ENCODE results near the gene PUS1. TPM values are rescaled to one million over a fixed set of nuclear protein-coding genes. Genes with fewer than 3 reads are reported as not detected.
"Not testable (repeated sequence)": the region's sequence is repeated elsewhere in the genome, so short reads cannot be mapped to it uniquely, and the experiment has no call there.

The PUS1 gene
- total RNA-seq, 1 experiment from 2014 or later, result 44.6 TPM

DNA sequence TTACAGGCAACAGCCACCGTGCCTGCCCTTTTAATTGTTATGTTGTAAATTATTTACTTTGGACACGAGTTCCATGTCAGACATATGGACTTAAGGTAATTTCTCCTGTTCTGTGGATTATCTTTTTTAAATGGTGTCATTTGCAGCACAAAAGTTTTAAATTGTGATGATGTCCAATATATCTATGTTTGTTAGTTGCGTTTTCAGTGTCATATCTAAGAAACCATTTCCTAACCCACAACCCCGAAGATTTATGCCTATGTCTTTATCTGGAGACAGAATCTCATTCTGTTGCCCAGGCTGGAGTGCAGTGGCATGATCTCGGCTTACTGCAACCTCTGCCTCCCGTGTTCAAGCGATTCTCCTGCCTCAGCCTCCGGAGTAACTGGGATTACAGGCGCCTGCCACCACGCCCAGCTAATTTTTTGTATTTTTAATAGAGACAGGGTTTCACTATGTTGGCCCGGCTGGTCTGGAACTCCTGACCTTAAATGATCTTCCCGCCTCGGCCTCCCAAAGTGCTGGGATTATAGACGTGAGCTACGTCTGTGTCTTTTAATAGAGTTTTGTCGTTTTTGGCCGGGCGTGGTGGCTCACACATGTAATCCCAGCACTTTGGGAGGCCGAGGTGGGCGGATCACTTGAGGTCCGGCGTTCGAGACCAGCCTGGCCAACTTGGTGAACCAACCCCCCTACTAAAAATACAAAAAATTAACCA, 19.8 kb downstream of the PUS1 start:
- DNase-seq (ENCODE audit: low spot score); in situ Hi-C loops (cut with HindIII; ENCODE audit: low sequenced_read_pairs): not testable (repeated sequence)

DNA sequence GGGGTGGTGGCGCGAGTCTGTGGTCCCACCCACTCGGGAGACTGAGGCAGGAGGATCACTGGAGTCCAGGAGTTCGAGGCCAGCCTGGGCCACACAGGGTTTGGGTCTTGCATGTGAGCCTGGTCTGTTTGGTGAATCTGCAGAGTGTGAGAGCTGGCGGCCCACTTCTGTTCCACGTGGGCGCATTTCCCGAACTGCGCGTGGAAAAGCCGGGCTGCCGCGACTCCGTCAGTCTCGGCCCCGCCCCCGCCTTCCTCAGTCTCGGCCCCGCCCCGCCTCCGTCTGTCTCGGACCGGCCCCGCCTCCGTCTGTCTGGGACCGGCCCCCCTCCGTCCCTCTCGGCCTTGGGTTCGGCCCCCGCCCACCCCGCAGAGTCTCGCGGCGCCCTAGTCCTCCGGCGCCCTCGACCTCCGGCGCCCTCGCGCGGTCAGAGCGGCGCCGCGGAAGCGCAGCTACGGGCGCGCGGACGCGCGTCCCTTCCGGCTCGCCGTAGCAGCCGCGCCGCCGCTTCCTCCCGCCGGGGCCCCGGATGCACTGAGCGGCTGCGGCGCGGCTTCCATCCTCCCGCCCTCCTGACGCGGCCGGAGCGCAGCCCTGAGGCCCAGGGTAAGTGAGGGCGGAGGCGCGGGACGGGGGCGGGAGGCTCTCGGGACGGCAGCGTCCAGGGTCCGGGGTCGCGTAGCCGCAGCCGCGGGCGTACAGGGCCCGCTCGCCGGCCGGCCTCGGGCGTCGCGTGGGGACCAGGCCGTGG, 20.5 kb downstream of the PUS1 start, which contains the start of gene EP400:
TSS of gene EP400 (plus strand) at position 512 of the 751 bp plus-strand sequence. CDS start 10,678 bp downstream, outside the sequence.
- peak; percentile 85 for DNase-seq (ENCODE audit: low spot score)
- in situ Hi-C loops (cut with HindIII; ENCODE audit: low sequenced_read_pairs), result no loop called here

DNA sequence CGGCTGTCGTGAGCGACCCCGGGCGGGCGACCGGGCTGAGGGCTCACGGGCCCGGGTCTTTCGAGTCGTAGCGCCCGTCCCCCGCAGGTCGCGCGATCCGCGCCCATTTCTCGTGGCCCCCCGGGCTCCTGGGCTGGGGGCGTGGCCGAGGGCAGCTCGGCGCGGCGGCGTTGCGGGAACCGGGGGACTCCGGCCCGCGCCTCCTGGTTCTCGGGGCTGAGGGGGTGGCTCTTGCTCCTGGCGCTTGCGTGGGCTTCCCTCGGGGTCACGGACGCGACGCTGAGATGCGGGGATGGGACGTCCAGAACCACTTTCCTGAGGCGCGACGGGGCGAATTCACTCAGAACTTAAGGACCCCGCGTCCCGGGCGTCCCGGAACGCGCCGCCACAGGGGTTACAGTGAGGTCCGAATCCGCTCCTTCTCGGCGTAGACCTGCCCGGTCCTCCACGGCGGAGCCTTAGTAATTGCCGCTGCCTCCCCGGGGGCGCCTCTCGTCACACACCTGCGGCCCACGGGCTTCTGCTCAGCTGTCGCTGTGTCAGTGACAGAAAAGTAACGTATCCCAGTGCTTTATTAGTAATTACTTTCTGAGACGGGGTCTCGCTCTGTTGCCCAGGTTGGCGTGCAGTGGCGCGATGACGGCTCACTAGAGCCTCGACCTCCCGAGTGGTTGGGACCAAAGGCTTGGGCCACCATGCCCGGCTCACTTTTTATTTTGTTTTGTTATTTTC, 21.3 kb downstream of the PUS1 start:
- in situ Hi-C loops (cut with HindIII; ENCODE audit: low sequenced_read_pairs), result no loop called here
- no peak for DNase-seq (ENCODE audit: low spot score)

DNA sequence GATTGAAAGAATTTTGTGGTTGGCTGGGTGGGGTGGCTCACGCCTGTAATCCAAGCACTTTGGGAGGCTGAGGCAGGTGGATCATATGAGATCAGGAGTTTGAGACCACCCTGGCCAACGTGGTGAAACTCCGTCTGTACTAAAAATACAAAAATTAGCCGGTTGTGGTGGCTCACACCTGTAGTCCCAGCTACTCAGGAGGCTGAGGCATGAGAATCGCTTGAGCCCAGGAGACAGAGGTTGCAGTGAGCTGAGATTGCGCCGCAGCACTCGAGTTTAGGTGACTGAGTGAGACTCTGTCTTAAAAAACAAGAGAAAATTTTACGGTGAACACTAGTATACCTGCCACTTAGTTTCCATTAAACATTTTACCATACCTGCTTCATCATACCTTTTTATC, 24.7 kb downstream of the PUS1 start:
- DNase-seq (ENCODE audit: low spot score); in situ Hi-C loops (cut with HindIII; ENCODE audit: low sequenced_read_pairs): not testable (repeated sequence)

DNA sequence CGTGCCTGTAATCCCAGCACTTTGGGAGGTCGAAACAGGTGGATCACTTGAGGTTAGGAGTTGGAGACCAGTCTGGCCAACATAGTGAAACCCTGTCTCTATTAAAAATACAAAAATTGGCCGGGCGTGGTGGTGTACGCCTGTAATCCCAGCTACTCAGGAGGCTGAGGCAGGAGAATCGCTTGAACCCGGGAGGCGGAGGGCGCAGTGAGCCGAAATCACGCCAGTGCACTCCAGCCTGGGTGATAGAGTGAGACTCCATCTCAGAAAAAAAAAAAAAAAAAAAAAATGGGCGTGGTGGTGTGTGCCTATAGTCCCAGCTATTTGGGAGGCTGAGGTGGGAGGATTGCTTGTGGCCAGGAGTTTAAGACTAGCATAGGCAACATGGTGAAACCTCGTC, 25.4 kb downstream of the PUS1 start:
- in situ Hi-C loops (cut with HindIII; ENCODE audit: low sequenced_read_pairs); DNase-seq (ENCODE audit: low spot score): not testable (repeated sequence)

DNA sequence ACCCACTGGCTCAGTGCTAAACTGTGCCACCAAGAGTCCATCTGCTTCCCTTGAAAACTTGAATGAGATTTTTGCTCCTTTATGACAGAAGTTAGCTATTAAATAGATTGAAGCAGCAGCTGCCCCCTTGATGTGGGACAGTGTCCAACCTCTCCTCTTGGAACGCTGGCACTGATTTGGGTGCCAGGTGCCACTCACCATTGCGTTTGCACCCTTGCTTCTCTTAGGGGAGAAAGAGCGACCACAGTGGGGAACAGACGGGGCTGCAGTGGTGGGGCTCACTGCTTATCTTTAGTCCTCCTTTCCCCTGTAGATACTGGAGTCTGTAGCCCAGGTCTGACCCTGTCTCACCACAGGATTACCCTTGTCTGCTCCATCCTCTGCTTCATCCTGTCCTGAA, 30.0 kb downstream of the PUS1 start:
- in situ Hi-C loops (cut with HindIII; ENCODE audit: low sequenced_read_pairs), result no loop called here

DNA sequence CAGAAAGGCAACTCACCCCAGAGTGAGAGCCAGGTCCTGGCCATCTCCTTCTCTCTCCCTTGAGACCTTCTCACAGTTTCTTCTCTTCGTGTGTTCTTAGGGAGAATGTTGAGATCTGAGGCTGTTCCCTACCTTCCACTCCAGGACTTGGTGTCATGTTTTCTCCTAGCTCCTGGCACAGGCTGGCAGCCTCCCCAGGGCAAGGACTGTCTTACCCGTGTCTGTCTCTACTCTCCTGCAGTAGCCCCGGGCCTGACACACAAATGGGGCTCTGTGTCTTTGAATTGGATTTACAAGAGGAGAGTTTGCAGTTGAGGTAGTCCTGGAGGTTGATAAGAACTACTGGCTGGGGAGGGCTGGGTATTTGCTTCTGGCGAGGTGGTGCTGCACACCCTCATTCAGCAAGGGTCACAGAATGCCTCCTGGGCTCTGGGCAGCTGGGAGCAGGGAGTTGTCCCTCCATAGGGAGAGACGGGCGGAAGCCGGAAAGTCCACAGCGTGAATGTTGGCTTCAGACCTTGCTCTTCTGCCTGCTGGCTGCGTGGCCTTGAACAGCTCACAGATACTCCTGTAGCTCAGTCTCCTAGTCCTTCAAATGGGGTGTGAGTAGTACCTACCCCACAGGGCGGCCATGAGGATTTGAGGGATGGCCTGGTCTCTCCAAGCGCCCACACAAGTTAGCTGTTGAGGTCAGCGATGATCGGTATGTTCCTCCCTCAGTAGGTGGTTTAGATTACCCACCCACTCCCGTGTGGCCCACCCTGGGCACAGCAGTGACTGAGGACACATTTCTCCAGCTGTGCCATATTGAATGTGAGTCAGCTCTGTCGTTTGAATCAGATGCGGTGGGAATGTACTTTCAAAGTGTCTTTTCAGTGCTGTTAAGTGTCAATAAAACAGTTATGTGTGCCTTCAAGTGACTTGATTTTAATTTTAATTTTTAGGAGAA, 30.8 kb downstream of the PUS1 start:
- in situ Hi-C loops (cut with HindIII; ENCODE audit: low sequenced_read_pairs), result no loop called here

More for the DNA sequence above, 30.0 kb downstream of the PUS1 start:
- peak; percentile 37 for DNase-seq (ENCODE audit: low spot score)

DNA sequence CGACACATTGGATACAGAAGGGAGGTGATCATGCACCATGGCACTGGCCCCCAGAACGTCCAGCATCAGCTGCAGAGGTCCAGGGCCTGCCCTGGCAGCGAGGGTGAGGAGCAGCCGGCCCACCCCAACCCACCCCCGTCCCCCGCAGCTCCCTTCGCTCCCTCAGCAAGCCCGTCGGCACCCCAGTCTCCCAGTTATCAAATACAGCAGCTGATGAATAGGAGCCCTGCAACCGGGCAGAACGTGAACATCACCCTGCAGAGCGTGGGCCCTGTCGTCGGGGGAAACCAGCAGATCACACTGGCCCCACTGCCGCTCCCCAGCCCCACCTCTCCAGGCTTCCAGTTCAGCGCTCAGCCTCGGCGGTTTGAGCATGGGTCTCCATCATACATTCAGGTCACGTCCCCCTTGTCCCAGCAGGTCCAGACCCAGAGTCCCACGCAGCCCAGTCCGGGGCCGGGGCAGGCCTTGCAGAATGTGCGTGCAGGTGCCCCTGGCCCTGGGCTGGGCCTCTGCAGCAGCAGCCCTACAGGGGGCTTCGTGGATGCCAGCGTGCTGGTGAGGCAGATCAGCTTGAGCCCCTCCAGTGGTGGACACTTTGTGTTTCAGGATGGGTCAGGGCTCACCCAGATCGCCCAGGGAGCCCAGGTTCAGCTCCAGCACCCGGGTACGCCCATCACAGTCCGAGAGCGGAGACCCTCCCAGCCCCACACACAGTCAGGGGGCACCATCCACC, 31.7 kb downstream of the PUS1 start:
- DNase-seq (ENCODE audit: low spot score); in situ Hi-C loops (cut with HindIII; ENCODE audit: low sequenced_read_pairs): not testable (repeated sequence)

More for the DNA sequence above, 30.8 kb downstream of the PUS1 start:
- DNase-seq (ENCODE audit: low spot score), result no peak

DNA sequence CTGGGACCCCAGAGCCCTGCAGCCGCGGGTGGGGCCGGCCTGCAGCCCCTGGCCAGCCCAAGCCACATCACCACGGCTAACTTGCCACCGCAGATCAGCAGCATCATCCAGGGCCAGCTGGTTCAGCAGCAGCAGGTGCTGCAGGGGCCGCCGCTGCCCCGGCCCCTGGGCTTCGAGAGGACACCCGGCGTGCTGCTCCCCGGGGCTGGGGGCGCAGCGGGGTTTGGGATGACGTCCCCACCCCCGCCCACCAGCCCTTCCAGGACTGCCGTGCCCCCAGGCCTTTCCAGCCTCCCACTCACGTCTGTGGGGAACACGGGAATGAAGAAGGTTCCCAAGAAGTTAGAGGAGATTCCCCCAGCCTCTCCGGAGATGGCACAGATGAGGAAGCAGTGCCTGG, 32.3 kb downstream of the PUS1 start:
- in situ Hi-C loops (cut with HindIII; ENCODE audit: low sequenced_read_pairs); DNase-seq (ENCODE audit: low spot score): not testable (repeated sequence)

DNA sequence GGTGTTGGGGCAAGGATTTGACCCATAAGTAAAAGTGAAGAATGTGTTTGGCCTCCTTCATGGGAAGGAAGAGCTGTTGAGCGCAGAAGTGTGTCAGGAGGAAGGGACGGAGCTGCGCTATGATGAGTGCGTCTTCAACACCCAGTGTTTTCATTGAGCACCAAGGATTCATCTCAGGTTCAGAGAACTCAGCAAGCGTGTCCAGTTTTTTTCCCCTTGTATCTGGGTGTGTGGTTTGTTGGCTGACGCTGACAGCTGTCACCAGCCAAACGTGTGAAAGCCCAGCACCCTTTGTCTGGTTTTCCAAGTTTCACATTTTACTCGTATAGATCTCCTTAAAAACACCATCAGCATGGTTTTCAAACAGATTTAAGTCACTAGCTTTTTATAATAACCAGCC, 33.0 kb downstream of the PUS1 start:
- DNase-seq (ENCODE audit: low spot score), result no peak
- in situ Hi-C loops (cut with HindIII; ENCODE audit: low sequenced_read_pairs), result no loop called here

DNA sequence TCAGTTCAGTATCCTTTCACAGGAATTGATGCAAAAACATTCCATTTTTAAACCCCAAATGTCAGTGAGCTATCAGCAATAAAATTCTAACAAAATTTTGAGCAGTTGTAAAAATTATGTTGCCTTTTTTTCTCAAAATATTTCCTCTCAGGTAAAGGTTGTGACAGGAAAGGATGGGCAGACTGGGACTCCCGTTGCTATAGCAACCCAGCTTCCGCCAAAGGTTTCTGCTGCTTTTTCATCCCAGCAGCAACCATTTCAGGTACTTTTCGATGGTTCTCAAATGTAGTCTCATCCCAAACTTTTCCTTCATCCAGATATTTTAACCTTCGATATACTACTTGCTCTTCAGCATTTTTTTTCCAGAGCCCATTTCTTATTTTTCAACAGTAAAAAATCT, 34.3 kb downstream of the PUS1 start:
- in situ Hi-C loops (cut with HindIII; ENCODE audit: low sequenced_read_pairs), result no loop called here
- peak; percentile 65 for DNase-seq (ENCODE audit: low spot score)

DNA sequence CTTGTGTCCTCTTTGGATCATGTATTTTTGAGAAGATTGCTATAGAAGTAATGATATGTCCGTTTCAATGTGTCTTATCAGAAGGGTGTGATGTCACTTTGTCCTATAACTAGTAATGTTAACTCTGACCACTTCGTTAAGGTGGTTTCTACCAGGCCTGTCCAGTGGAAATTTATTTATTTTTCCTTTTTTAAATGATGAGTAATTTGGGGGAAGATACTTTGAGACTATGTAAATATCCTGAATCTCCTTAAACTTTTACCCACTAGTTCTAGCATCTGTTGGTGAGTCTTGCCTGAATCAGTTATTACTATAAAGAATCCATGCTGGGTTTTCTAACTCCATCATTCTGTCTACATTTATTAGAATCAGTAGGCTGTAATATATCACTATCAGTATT, 36.0 kb downstream of the PUS1 start:
- no peak for DNase-seq (ENCODE audit: low spot score)

DNA sequence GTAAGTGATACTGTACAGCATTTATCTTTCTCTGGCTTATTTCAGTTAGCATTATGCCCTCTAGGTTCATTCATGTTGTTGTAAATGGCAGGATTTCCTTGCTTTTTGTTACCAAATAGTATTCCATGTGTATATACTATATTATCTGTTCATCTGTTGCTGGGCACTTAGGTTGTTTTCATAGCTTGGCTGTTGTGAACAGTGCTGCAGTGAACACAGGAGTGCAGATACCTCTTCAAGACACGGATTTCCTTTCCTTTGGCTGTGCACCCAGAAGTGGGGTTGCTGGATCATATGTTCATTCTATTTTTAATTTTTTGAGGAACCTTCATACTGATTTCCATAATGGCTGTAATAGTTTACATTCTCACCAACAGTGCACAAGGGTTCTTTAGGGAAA, 42.1 kb downstream of the PUS1 start:
- DNase-seq (ENCODE audit: low spot score), result no peak
- in situ Hi-C loops (cut with HindIII; ENCODE audit: low sequenced_read_pairs), result no loop called here

More for the DNA sequence above, 36.0 kb downstream of the PUS1 start:
- in situ Hi-C loops (cut with HindIII; ENCODE audit: low sequenced_read_pairs), result no loop called here

DNA sequence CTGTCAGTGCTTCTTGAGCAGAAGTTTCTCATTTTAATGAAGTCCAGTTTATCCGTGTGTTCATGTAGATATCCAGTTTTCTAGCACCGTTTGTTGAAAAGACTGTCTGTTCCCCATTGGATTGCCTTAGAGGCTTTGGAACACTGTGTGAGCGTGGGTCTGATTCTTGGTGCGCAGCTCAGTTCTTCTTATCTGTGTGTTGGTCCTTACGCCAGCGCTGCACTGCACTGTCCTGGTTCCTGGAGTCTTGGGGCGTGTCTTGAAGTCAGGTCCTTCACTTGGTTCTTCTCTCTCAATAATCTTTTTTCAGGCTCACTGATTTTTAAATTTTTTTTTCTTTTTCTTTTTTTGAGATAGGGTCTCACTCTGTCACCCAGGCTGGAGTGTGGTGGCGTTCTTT, 46.2 kb downstream of the PUS1 start:
- in situ Hi-C loops (cut with HindIII; ENCODE audit: low sequenced_read_pairs), result no loop called here

DNA sequence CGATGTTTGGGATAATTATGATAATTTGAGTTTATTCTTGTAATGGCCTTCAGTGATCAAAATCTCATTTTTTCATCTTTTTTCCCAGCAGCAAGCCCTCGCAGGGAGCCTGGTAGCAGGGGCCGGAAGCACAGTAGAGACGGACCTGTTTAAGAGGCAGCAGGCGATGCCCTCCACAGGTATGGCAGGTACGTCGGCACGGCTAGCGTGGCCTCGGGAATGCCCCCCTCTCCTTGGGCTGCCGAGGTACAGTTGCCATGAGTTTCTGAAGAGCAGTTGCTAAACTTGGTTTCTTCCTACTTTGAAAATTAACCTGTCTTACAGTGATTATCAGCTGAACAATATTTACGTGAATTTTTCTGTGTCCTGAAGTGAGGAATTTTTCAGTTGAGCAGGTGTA, 50.5 kb downstream of the PUS1 start:
- no peak for DNase-seq (ENCODE audit: low spot score)
- in situ Hi-C loops (cut with HindIII; ENCODE audit: low sequenced_read_pairs), result no loop called here

More for the DNA sequence above, 46.2 kb downstream of the PUS1 start:
- DNase-seq (ENCODE audit: low spot score), result no peak

DNA sequence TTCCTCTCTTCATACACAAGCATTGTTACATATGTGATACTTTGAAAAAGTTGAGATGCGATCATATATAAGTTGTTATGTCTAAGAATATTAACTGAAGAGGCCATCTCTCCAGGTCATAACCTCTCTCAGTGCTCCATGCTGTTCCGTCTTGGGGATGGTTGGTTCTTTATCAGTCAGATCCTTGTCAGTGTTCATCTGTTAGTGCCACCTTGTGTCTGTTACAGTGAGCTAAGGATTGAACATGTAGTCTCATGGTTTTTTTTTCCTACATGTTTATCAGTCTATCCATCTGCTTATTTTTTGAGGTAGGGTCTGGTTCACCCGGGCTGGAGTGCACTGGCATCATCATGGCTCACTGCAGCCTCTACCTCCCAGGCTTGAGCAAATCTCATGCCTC, 51.2 kb downstream of the PUS1 start:
- DNase-seq (ENCODE audit: low spot score), result no peak
- in situ Hi-C loops (cut with HindIII; ENCODE audit: low sequenced_read_pairs), result no loop called here

DNA sequence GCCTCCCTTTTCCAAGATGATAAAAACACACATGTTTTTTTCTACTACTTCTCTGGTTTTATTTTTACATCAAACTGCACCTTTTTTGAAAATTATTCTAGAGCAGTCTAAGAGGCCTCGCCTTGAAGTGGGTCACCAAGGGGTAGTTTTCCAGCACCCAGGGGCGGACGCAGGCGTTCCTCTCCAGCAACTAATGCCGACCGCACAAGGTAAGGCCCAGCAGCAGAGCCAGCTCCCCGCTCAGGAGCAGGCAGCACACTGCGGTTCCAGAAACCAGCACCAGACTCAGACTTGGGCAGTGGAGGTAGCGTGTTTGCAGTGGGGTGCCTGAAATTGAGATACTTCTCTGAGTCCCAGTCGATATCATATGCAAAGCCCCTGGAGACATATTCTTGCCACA, 52.3 kb downstream of the PUS1 start:
- in situ Hi-C loops (cut with HindIII; ENCODE audit: low sequenced_read_pairs), result no loop called here
- DNase-seq (ENCODE audit: low spot score), result no peak

DNA sequence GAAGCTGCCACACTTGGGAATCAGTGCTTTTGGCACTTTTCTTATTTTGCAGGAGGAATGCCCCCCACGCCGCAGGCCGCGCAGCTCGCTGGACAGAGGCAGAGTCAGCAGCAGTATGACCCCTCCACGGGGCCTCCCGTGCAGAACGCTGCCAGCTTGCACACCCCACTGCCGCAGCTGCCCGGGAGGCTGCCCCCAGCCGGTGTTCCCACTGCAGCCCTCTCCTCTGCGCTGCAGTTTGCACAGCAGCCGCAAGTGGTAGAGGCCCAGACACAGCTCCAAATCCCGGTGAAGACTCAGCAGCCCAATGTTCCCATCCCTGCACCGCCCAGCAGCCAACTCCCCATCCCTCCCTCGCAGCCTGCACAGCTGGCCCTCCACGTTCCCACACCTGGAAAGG, 53.0 kb downstream of the PUS1 start:
- in situ Hi-C loops (cut with HindIII; ENCODE audit: low sequenced_read_pairs), result no loop called here
- DNase-seq (ENCODE audit: low spot score), result no peak

Measured in G401 (cell line).